Right renal cortex interstitium (tissue), 3 donors: ENCODE results near the gene PLA2G6. TPM values are rescaled to one million over a fixed set of nuclear protein-coding genes. Genes with fewer than 3 reads are reported as not detected.
"Not testable (repeated sequence)": the region's sequence is repeated elsewhere in the genome, so short reads cannot be mapped to it uniquely, and the experiment has no call there.

ENCODE experiments used
- DNase-seq, 3 donors: peaks; one replicate each; pipeline ENCODE4 v3.0.0-alpha.2; 2013; ENCODE audit warnings: low read depth in 3 of 3, low spot score in 2 of 3
- polyA plus RNA-seq, 3 donors: library from polyadenylated mRNA; unstranded; fragments of 120-200 nt; gene quantifications; one replicate each; pipeline ENCODE4 v1.2.1, GENCODE V29; 2013; ENCODE audit not compliant: insufficient read length in 3 of 3

PLA2G6 gene
- polyA plus RNA-seq, 3 donors: 29.3 to 42.3 (median 29.9) TPM

- no peak for DNase-seq
Observed at GRCh38 chr22:38191731-38192474, 10.3 kb upstream of the PLA2G6 start.

- DNase-seq: no peak
Observed at GRCh38 chr22:38191055-38191454, 9.4 kb upstream of the PLA2G6 start.

GRCh38 chr22:38190581-38190980 lies 9.0 kb upstream of the PLA2G6 start:
- no peak for DNase-seq

GRCh38 chr22:38189104-38189503 lies 7.5 kb upstream of the PLA2G6 start:
- no peak for DNase-seq

- no peak for DNase-seq
Observed at GRCh38 chr22:38187413-38188212, 6.0 kb upstream of the PLA2G6 start.

GRCh38 chr22:38186429-38186828 lies 4.8 kb upstream of the PLA2G6 start:
- no peak for DNase-seq

- no peak for DNase-seq
Observed at GRCh38 chr22:38184788-38185187, 3.2 kb upstream of the PLA2G6 start.

- no peak for DNase-seq
Observed at GRCh38 chr22:38180841-38181452, 683 bp downstream of the PLA2G6 start.

- not testable (repeated sequence) for DNase-seq
Observed at GRCh38 chr22:38178605-38178937, 3.1 kb downstream of the PLA2G6 start.

- no peak for DNase-seq
Observed at GRCh38 chr22:38177926-38178604, 3.6 kb downstream of the PLA2G6 start.

- DNase-seq: not testable (repeated sequence)
Observed at GRCh38 chr22:38177571-38177925, 4.1 kb downstream of the PLA2G6 start.

- DNase-seq: no peak
Observed at GRCh38 chr22:38177044-38177443, 4.6 kb downstream of the PLA2G6 start.

- no peak for DNase-seq
Observed at GRCh38 chr22:38176170-38176741, 5.4 kb downstream of the PLA2G6 start.

- DNase-seq: no peak
Observed at GRCh38 chr22:38175206-38176118, 6.2 kb downstream of the PLA2G6 start.

GRCh38 chr22:38174626-38175025 lies 7.0 kb downstream of the PLA2G6 start:
- DNase-seq: no peak

- no peak for DNase-seq
Observed at GRCh38 chr22:38173641-38173906, 8.1 kb downstream of the PLA2G6 start.

- no peak for DNase-seq
Observed at GRCh38 chr22:38172832-38173640, 8.6 kb downstream of the PLA2G6 start.

- DNase-seq: no peak
Observed at GRCh38 chr22:38171927-38172831, 9.5 kb downstream of the PLA2G6 start.
